GM12873 (cell line): ENCODE results near the gene KIDINS220.

Source experiments
- CTCF ChIP-seq: IDR thresholded peaks from 2 replicates; pipeline ENCODE4 v1.5.1; 2012; ENCODE audit warnings: low read depth, mild to moderate bottlenecking, moderate library complexity, low read length, control low read depth; ENCODE audit not compliant: insufficient read depth; ENCODE audit errors: missing control alignments

Gene KIDINS220

GRCh38 chr2:8861797-8862196 is 24.4 kb upstream of the KIDINS220 start:
- no peak for TF ChIP-seq CTCF

DNA sequence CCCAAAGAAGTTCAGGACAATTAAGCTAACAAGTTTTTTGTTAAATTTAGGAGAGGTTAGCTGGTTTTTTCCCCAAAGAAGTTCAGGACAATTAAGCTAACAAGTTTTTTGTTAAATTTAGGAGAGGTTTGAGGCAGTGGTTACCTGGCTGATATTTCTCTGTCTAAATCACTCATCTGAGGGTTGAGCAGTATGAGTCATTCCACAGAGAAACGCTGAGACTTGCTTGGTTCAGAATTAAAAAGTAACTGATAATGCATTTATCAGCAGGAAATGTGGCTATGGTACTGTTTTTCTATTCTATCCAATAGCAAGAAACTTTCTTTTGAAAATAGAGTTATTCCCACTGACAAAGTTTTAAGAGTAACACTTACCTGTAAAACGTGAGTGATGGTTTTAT is 22.8 kb upstream of the KIDINS220 start:
- TF ChIP-seq CTCF = no peak

DNA sequence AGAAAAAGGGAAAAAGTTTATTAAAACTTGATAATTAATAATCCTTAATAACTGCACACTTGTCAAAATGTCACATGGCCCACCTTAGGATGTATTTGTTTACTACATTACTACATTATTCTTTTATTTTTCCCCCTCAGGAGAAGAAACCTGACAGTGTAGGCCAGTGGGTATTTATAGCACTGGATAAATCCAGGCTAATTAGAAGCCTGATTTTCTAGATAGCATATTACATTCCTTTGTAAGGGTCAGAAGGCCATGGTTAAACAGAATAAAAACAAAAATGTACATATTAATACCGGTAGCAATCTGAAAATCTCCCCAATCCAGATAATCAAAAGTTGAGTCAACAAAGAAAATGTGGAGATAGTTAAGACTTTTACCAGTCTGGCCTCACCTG is 21.5 kb upstream of the KIDINS220 start:
- no peak for TF ChIP-seq CTCF

DNA sequence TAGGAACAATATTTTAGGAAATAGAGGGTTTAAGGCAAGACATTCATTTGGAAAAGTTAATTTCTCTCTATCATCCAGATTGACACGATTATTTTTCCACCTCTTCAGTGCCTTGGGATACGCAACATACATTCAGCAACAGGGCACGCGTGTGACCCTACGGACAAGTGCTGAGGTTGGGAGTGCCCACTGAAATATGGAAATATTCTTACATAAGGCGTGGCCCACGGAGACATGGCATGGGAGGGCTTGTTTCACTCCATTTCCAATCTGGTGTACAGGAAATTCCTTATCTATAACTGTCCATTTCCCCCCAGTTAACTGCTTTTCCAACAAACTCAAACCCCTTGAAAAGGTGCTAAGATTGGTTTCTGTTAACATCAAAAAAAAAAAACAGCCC is 20.9 kb upstream of the KIDINS220 start:
- no peak for TF ChIP-seq CTCF

DNA sequence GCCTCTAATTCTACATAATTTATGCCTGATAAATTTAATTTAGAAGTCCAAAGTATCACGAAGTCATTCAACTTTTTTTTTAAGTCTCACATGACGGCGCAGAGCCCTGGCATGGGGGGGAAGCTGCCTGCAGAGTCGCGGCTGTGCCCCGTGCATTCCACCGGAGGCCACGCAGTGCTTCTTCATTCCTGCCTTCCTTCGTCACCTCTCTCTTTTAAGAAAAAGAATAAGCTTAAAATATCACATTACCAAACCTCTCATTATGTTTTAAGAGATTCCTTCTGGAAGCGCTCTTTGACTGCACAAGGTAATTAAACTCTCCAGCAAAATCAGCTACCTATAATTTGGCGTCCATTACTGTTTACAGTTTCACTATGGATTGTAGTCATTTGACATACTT is 20.3 kb upstream of the KIDINS220 start:
- no peak for TF ChIP-seq CTCF

DNA sequence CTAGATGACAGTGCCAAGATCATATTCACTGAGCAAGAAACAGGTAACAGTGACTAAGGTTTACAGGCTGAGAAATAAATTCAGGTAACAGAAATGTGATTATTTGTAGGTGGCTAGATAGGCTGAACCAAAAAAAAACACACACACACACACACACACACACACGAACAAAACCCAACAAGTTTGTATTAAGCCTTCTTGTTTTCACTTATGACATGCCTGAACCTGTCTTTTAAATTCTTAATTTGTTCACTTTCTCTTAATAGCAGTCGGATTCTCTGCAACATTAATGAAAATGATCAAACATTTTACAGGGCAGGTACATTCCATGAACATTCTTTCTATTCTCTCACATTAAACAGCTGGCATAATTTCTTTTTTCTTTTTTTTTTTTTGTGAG is 18.8 kb upstream of the KIDINS220 start:
- no peak for TF ChIP-seq CTCF

- no peak for TF ChIP-seq CTCF
These were observed 17.6 kb upstream of the KIDINS220 start for GRCh38 chr2:8855010-8855409.

DNA sequence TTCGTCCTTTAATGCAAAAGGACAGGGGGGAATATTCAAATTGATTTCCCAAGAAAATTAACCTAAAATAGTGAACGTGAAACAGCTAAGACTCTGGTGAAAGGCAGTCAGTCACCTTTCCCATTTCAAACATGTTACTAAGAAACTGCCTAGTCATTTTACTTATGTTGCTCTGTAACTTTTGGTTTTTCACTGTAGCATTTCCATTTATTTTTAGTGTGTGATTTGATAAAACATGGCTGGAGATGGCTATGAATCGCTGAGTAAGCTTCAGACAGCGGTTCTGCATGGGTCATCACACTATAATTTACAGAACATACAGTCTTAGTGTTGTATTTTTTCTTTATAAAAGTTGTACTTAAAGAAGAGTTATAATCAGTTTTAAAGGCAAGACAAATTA is 16.0 kb upstream of the KIDINS220 start:
- TF ChIP-seq CTCF = no peak
